PC-3 (cell line): ENCODE results near the gene AIG1.

Source experiments
- CTCF ChIP-seq: fragments of 300-600 bp; sonication (generic); conservative IDR thresholded peaks from 2 replicates; pipeline ENCODE4 v1.5.1; 2017; ENCODE audit warnings: antibody characterized with exemption, low read depth, mild to moderate bottlenecking, low read length
- EZH2 ChIP-seq: fragments of 300-600 bp; sonication (generic); IDR thresholded peaks from one replicate; pipeline ENCODE4 v1.6.1; 2017; ENCODE audit warnings: antibody characterized with exemption, mild to moderate bottlenecking, low read length; ENCODE audit not compliant: unreplicated experiment
- EZH2phosphoT487 ChIP-seq: fragments of 300-600 bp; sonication (generic); IDR thresholded peaks from 2 replicates; pipeline ENCODE4 v1.6.1; 2018; ENCODE audit warnings: mild to moderate bottlenecking, antibody characterized with exemption, low read length, borderline replicate concordance

- TF ChIP-seq CTCF, result no peak
- no peak for TF ChIP-seq EZH2
- no peak for TF ChIP-seq EZH2phosphoT487
Measured at GRCh38 chr6:143192766-143193165, 132.1 kb downstream of the AIG1 start.
